ENCODE results near the gene MPZL1. TPM values are rescaled to one million over a fixed set of nuclear protein-coding genes. Genes with fewer than 3 reads are reported as not detected.

Gene MPZL1
- 100 to 1,000 TPM; 117 to 118 TPM for total RNA-seq
- long read RNA-seq, full-length matches to known transcripts: 160 of 196 reads
- long read RNA-seq, partial matches to known transcripts: 24 of 196 reads
- long read RNA-seq, other reads (novel, unspliced or antisense): 12 of 196 reads

GRCh38 chr1:167721617-167722151 is at the start of gene MPZL1:
Gene MPZL1, plus strand, starts transcription at chr1:167721982. Its CDS starts 170 bp downstream, at chr1:167722152.
- ATAC-seq: peak; percentile 93
- intact Hi-C loops (cut with DNase I, micrococcal nuclease): no loop called here
- DNase-seq: peak; percentile 95 to 97

- intact Hi-C loops (cut with DNase I, micrococcal nuclease): no loop called here
- ATAC-seq (no peak), DNase-seq (no peak)
These were observed 49.0 kb upstream of the MPZL1 start for GRCh38 chr1:167672831-167673230.

- intact Hi-C loops (cut with DNase I, micrococcal nuclease): no loop called here
- ATAC-seq (no peak), DNase-seq (no peak)
These were observed 48.5 kb upstream of the MPZL1 start for GRCh38 chr1:167673265-167673664.

- DNase-seq: no peak
- no peak for ATAC-seq
- intact Hi-C loops (cut with DNase I, micrococcal nuclease): no loop called here
These were observed 47.6 kb upstream of the MPZL1 start for GRCh38 chr1:167674156-167674555.

GRCh38 chr1:167675440-167675839 is 46.3 kb upstream of the MPZL1 start:
- DNase-seq: no peak
- intact Hi-C loops (cut with DNase I, micrococcal nuclease): no loop called here
- ATAC-seq: no peak

GRCh38 chr1:167676205-167676915 is 45.4 kb upstream of the MPZL1 start:
- DNase-seq: peak in 1 of 2 donors; percentile 21
- peak; percentile 90 for ATAC-seq

GRCh38 chr1:167676916-167677848 is 44.6 kb upstream of the MPZL1 start:
- intact Hi-C loops (cut with DNase I, micrococcal nuclease): no loop called here
- peak; percentile 19 for ATAC-seq

More at GRCh38 chr1:167676205-167676915, 45.4 kb upstream of the MPZL1 start:
- intact Hi-C loops (cut with DNase I, micrococcal nuclease): no loop called here

GRCh38 chr1:167678422-167678821 is 43.4 kb upstream of the MPZL1 start:
- no peak for ATAC-seq
- no peak for DNase-seq
- intact Hi-C loops (cut with DNase I, micrococcal nuclease): no loop called here

More at GRCh38 chr1:167676916-167677848, 44.6 kb upstream of the MPZL1 start:
- no peak for DNase-seq

GRCh38 chr1:167678838-167679237 is 42.9 kb upstream of the MPZL1 start:
- ATAC-seq (no peak), DNase-seq (no peak)
- intact Hi-C loops (cut with DNase I, micrococcal nuclease): no loop called here

- ATAC-seq (no peak), DNase-seq (no peak)
- intact Hi-C loops (cut with DNase I, micrococcal nuclease): loop anchor here in 1 of 2 donors (10.0 kb wide), 1 partner anchor 75 kb away; no protein-coding TSS in a partner anchor
These were observed 42.1 kb upstream of the MPZL1 start for GRCh38 chr1:167679714-167680113.

- intact Hi-C loops (cut with DNase I, micrococcal nuclease): loop anchor here in 1 of 2 donors (10.0 kb wide), 1 partner anchor 76 kb away; no protein-coding TSS in a partner anchor
- ATAC-seq (no peak), DNase-seq (no peak)
These were observed 40.8 kb upstream of the MPZL1 start for GRCh38 chr1:167681024-167681423.

GRCh38 chr1:167681451-167682098 is 40.2 kb upstream of the MPZL1 start:
- DNase-seq: no peak
- intact Hi-C loops (cut with DNase I, micrococcal nuclease): loop anchor here in 1 of 2 donors (10.0 kb wide), 1 partner anchor 77 kb away; no protein-coding TSS in a partner anchor
- no peak for ATAC-seq

GRCh38 chr1:167683226-167683625 is 38.6 kb upstream of the MPZL1 start:
- intact Hi-C loops (cut with DNase I, micrococcal nuclease): loop anchor here in 1 of 2 donors (10.0 kb wide), 1 partner anchor 78 kb away; no protein-coding TSS in a partner anchor
- ATAC-seq (no peak), DNase-seq (no peak)

- intact Hi-C loops (cut with DNase I, micrococcal nuclease): loop anchor here in 1 of 2 donors (10.0 kb wide), 1 partner anchor 79 kb away; no protein-coding TSS in a partner anchor
- no peak for ATAC-seq
These were observed 37.9 kb upstream of the MPZL1 start for GRCh38 chr1:167683641-167684502.

GRCh38 chr1:167685844-167686243 is 35.9 kb upstream of the MPZL1 start:
- intact Hi-C loops (cut with DNase I, micrococcal nuclease): loop anchor here (5.0 to 10.0 kb wide), 2 partner anchors 81 to 84 kb away; no protein-coding TSS in a partner anchor
- DNase-seq (no peak), ATAC-seq (no peak)

More at GRCh38 chr1:167683641-167684502, 37.9 kb upstream of the MPZL1 start:
- peak in 1 of 2 donors; percentile 18 for DNase-seq

GRCh38 chr1:167687919-167688519 is 33.8 kb upstream of the MPZL1 start:
- intact Hi-C loops (cut with DNase I, micrococcal nuclease): loop anchor here (5.0 to 10.0 kb wide), 2 partner anchors 83 to 86 kb away; no protein-coding TSS in a partner anchor
- peak; percentile 74 for ATAC-seq
- peak; percentile 56 to 82 for DNase-seq

- DNase-seq: no peak
- ATAC-seq: no peak
- intact Hi-C loops (cut with DNase I, micrococcal nuclease): loop anchor here (5.0 to 10.0 kb wide), 2 partner anchors 85 to 87 kb away; no protein-coding TSS in a partner anchor
These were observed 32.2 kb upstream of the MPZL1 start for GRCh38 chr1:167689567-167689920.
